DND-41 (cell line): ENCODE data around the gene ANKRD55.
"Not testable (repeated sequence)": the region's sequence is repeated elsewhere in the genome, so short reads cannot be mapped to it uniquely, and the experiment has no call there.

Source experiments
- ATAC-seq: fragments of 200-7000 bp; cut with Tn5 transposase; 3 replicates; pipeline ENCODE4 v1.9.1; 2021; ENCODE audit warnings: low read depth; ENCODE audit not compliant: insufficient read depth
- DNase-seq: peaks from one replicate; pipeline ENCODE4 v3.0.0-alpha.2; 2020
- H2AFZ ChIP-seq: 2 replicates; pipeline ENCODE4 v1.6.0; 2012; ENCODE audit warnings: low read depth, low read length
- H3K27ac ChIP-seq: 2 replicates; pipeline ENCODE4 v1.5.1; 2012; ENCODE audit warnings: low read length, inconsistent platforms
- H3K27me3 ChIP-seq: fragments of 200-600 bp; sonication (generic); 2 replicates; pipeline ENCODE4 v1.6.0; 2012; ENCODE audit warnings: low read length, mild to moderate bottlenecking, inconsistent platforms; ENCODE audit not compliant: insufficient read depth, poor library complexity
- H3K36me3 ChIP-seq: 2 replicates; pipeline ENCODE4 v1.5.1; 2012; ENCODE audit warnings: low read length, inconsistent platforms; ENCODE audit not compliant: insufficient read depth
- H3K4me1 ChIP-seq: 2 replicates; pipeline ENCODE4 v1.5.1; 2012; ENCODE audit warnings: mild to moderate bottlenecking, low read length; ENCODE audit not compliant: insufficient read depth
- H3K4me2 ChIP-seq: 2 replicates; pipeline ENCODE4 v1.6.0; 2012; ENCODE audit warnings: mild to moderate bottlenecking, moderate library complexity, low read length, inconsistent platforms; ENCODE audit not compliant: insufficient read depth
- H3K4me3 ChIP-seq, 2 experiments: fragments of 200-600 bp in 1 of 2; shearing (Covaris generic) in 1 of 2; 2 replicates each; pipeline ENCODE4 v1.5.1; 2012 to 2016; ENCODE audit warnings: inconsistent platforms in 2 of 2, low read length in 2 of 2, mild to moderate bottlenecking in 2 of 2, low read depth in 1 of 2, moderate library complexity in 1 of 2
- H3K79me2 ChIP-seq: 2 replicates; pipeline ENCODE4 v1.6.0; 2012; ENCODE audit warnings: low read length, inconsistent platforms; ENCODE audit not compliant: insufficient read depth
- H3K9ac ChIP-seq: 2 replicates; pipeline ENCODE4 v1.6.0; 2012; ENCODE audit warnings: low read depth, mild to moderate bottlenecking, inconsistent platforms, low read length, moderate library complexity
- H3K9me3 ChIP-seq: 2 replicates; pipeline ENCODE4 v1.5.1; 2012; ENCODE audit warnings: low read length, moderate library complexity, mild to moderate bottlenecking, inconsistent platforms; ENCODE audit not compliant: insufficient read depth, severe bottlenecking
- H4K20me1 ChIP-seq: 2 replicates; pipeline ENCODE4 v1.6.0; 2012; ENCODE audit warnings: low read length; ENCODE audit not compliant: insufficient read depth
- EZH2 ChIP-seq: IDR thresholded peaks from 3 replicates; pipeline ENCODE4 v1.6.1; 2012; ENCODE audit warnings: borderline replicate concordance, low read depth, mild to moderate bottlenecking, moderate library complexity, low read length, inconsistent platforms; ENCODE audit not compliant: severe bottlenecking
- TF ChIP-seq, protein P1 (sequence below): IDR thresholded peaks from 2 replicates; pipeline ENCODE4 v1.5.1; 2012; ENCODE audit warnings: borderline replicate concordance, low read length, moderate library complexity, mild to moderate bottlenecking; ENCODE audit not compliant: poor library complexity, severe bottlenecking; ENCODE audit errors: extremely low read depth

ANKRD55 gene

DNA sequence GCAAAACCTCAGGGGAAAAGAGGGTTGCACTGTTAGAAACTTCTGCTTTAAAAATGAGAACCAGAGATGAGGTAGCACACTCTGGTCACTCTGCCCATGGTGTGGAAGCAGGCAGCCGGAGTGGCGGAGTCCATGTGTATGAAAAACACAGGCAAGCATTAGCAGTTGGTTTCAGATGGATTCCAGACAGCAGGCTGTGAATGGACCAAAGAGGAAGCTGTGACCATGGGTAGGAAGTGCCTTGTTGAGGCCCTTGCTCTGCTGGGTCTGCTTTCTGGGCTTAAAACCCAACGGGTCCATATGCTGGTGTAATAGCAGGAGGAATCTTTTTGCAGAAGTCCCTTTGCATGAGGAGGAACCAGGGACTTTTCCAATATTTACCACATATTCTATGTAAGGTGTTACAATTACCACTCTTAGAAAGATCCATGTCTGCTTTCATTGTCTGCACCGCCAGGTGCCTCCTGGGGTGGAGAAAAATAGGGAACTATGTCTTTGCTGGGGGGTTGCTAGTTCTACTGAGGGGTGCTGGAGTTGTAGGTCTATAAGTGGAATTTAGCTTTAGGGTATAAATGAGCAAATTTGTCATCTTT, 77.0 kb downstream of the ANKRD55 start:
- Histone ChIP-seq H4K20me1 (no peaks in the 10 kb centered on the region), H3K9ac (no peak overlapping the region), H3K27me3 (peaks cover 3% of the 10 kb centered on the region), H3K79me2 (no peaks in the 10 kb centered on the region), H2AFZ (no peak overlapping the region), H3K4me1 (peaks cover 3% of the 10 kb centered on the region; the same call in 1 of the 2 replicates), H3K36me3 (no peaks in the 10 kb centered on the region), H3K9me3 (no peaks in the 10 kb centered on the region), H3K4me2 (no peak overlapping the region), H3K27ac (no peak overlapping the region), H3K4me3 (no peak overlapping the region)
- no peak for ATAC-seq
- no peak for TF ChIP-seq EZH2
- TF ChIP-seq, protein P1, sequence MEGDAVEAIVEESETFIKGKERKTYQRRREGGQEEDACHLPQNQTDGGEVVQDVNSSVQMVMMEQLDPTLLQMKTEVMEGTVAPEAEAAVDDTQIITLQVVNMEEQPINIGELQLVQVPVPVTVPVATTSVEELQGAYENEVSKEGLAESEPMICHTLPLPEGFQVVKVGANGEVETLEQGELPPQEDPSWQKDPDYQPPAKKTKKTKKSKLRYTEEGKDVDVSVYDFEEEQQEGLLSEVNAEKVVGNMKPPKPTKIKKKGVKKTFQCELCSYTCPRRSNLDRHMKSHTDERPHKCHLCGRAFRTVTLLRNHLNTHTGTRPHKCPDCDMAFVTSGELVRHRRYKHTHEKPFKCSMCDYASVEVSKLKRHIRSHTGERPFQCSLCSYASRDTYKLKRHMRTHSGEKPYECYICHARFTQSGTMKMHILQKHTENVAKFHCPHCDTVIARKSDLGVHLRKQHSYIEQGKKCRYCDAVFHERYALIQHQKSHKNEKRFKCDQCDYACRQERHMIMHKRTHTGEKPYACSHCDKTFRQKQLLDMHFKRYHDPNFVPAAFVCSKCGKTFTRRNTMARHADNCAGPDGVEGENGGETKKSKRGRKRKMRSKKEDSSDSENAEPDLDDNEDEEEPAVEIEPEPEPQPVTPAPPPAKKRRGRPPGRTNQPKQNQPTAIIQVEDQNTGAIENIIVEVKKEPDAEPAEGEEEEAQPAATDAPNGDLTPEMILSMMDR, result no peak
- DNase-seq, result no peak

DNA sequence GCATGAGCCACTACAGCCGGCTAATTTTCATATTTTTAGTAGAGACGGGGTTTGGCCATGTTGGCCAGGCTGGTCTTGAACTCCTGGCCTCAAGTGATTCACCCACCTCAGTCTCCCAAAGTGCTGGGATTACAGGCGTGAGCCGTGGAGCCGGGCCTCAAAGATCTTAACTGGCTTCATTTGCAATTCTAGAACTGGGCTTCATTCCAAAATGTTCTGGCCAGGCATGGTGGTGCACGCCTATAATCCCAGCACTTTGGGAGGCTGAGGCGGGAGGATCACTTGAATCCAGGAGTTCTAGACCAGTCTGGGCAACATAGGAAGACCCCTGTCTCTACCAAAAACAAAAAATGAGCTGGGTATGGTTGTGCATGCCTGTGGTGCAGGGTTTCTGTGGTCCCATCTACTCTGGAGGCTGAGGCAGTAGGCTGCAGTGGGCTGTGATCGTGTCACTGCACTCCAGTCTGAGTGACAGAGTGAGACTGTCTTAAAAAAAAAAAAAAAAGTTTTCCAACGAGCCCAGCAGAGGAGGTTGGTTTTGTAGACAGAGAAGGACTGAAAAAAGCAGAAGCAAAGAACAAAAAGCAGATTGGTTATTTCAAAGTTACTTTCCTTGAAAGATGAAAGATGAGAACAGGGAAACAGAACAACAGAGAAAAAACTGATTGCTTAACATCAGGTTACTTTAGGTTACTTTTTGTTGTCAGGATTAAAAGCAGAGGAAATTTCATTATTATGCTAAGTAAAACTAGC, 78.2 kb downstream of the ANKRD55 start:
- H4K20me1 ChIP-seq, result no peaks in the 10 kb centered on the region
- ATAC-seq (no peak), DNase-seq (no peak)
- H3K27ac ChIP-seq, result no peak overlapping the region
- no peak overlapping the region for H2AFZ ChIP-seq
- no peaks in the 10 kb centered on the region for H3K79me2 ChIP-seq
- no peak overlapping the region for H3K9ac ChIP-seq
- no peak for TF ChIP-seq EZH2
- TF ChIP-seq, protein P1, result no peak
- H3K4me3 ChIP-seq, result no peak overlapping the region
- H3K9me3 ChIP-seq, result no peaks in the 10 kb centered on the region
- H3K36me3 ChIP-seq, result no peaks in the 10 kb centered on the region
- H3K4me2 ChIP-seq, result no peak overlapping the region
- H3K27me3 ChIP-seq, result peaks cover 3% of the 10 kb centered on the region
- H3K4me1 ChIP-seq, result peaks cover 3% of the 10 kb centered on the region; the same call in 1 of the 2 replicates

DNA sequence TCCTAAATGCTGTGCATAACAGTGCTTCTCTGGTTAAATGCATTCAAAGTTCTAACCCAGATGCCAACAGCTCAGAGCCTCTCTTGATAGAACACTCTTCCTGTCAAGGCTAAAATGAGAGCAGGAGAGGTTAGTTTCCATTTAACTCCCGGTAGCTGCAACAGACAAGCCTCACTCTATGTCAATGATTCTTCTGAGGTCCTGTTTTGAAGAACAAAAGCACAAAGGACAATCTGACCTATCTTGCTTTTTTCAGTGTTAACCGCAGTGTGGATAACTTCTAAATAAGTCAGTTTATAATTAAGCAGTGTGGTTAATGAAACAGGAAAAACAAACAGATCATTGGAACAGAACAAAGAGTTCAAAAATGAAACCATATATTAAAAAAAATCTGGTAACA, 80.7 kb downstream of the ANKRD55 start:
- no peak overlapping the region for H3K9ac ChIP-seq
- no peaks in the 10 kb centered on the region for H3K36me3 ChIP-seq
- H3K4me2 ChIP-seq, result no peak overlapping the region
- H3K27ac ChIP-seq, result no peak overlapping the region
- H3K4me3 ChIP-seq, result no peak overlapping the region
- H4K20me1 ChIP-seq, result no peaks in the 10 kb centered on the region
- no peak for ATAC-seq
- no peak overlapping the region for H2AFZ ChIP-seq
- TF ChIP-seq, protein P1, result no peak
- no peak for TF ChIP-seq EZH2
- H3K9me3 ChIP-seq, result no peaks in the 10 kb centered on the region
- H3K4me1 ChIP-seq, result peaks cover 13% of the 10 kb centered on the region
- peaks cover 9% of the 10 kb centered on the region for H3K27me3 ChIP-seq
- DNase-seq, result no peak
- H3K79me2 ChIP-seq, result no peaks in the 10 kb centered on the region

DNA sequence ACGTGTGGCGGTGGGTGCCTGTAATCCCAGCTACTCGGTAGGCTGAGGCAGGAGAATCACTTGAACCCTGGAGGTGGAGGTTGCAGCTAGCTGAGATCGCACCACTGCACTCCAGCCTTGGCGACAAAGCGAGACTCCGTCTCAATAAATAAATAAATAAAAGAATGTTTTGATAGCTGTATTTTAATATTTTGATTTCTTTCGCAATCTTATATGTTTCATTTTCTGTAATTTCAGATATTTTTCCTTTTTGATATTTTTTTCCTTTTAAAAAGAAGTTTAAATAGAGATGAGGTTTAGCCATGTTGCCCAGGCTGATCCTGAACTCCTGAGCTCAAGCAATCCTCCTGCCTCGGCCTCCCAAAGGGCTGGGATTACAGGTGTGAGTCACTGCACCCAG, 82.4 kb downstream of the ANKRD55 start:
- H3K4me1 ChIP-seq, result peaks cover 13% of the 10 kb centered on the region
- H3K9me3 ChIP-seq, H3K36me3 ChIP-seq, H3K27ac ChIP-seq, H3K79me2 ChIP-seq, DNase-seq, H3K9ac ChIP-seq, H2AFZ ChIP-seq, H3K4me3 ChIP-seq, H3K4me2 ChIP-seq, H4K20me1 ChIP-seq, H3K27me3 ChIP-seq, ATAC-seq: not testable (repeated sequence)
